CD4-positive, alpha-beta T cell treated with Interleukin-10 for 1 hour (primary cell): Measurements from ENCODE around the gene HTRA3.

Source experiments
- DNase-seq: peaks from one replicate; pipeline ENCODE4 v3.0.0-alpha.2; 2020

The HTRA3 gene

GRCh38 chr4:8270418-8270771 lies 841 bp downstream of the HTRA3 start:
- DNase-seq = no peak

- no peak for DNase-seq
These were observed 1.6 kb downstream of the HTRA3 start for GRCh38 chr4:8270912-8271815.

GRCh38 chr4:8271821-8272220 lies 2.3 kb downstream of the HTRA3 start:
- no peak for DNase-seq

GRCh38 chr4:8272472-8273428 lies 3.2 kb downstream of the HTRA3 start:
- DNase-seq = no peak

- DNase-seq = no peak
These were observed 3.9 kb downstream of the HTRA3 start for GRCh38 chr4:8273450-8273849.

- DNase-seq = no peak
These were observed 4.6 kb downstream of the HTRA3 start for GRCh38 chr4:8274066-8274652.

GRCh38 chr4:8274765-8275547 lies 5.4 kb downstream of the HTRA3 start:
- DNase-seq = no peak

GRCh38 chr4:8275548-8275910 lies 6.0 kb downstream of the HTRA3 start:
- DNase-seq = no peak

- DNase-seq = no peak
These were observed 7.0 kb downstream of the HTRA3 start for GRCh38 chr4:8276358-8277240.

GRCh38 chr4:8277356-8278008 lies 7.9 kb downstream of the HTRA3 start:
- DNase-seq = no peak

- no peak for DNase-seq
These were observed 8.4 kb downstream of the HTRA3 start for GRCh38 chr4:8278009-8278395.

GRCh38 chr4:8278421-8279287 lies 9.1 kb downstream of the HTRA3 start:
- no peak for DNase-seq

GRCh38 chr4:8279321-8280157 lies 10.0 kb downstream of the HTRA3 start:
- no peak for DNase-seq

- no peak for DNase-seq
These were observed 10.8 kb downstream of the HTRA3 start for GRCh38 chr4:8280158-8280875.

- DNase-seq = no peak
These were observed 11.4 kb downstream of the HTRA3 start for GRCh38 chr4:8280876-8281440.

- DNase-seq = no peak
These were observed 12.1 kb downstream of the HTRA3 start for GRCh38 chr4:8281519-8282133.

- no peak for DNase-seq
These were observed 12.6 kb downstream of the HTRA3 start for GRCh38 chr4:8282134-8282641.
